ENCODE data around the gene ZBTB25.
A peak's percentile ranks its signal among the peaks of the same experiment; 100 is the strongest.
"Not testable (repeated sequence)": the region's sequence is repeated elsewhere in the genome, so short reads cannot be mapped to it uniquely, and the experiment has no call there.

ZBTB25 gene

DNA sequence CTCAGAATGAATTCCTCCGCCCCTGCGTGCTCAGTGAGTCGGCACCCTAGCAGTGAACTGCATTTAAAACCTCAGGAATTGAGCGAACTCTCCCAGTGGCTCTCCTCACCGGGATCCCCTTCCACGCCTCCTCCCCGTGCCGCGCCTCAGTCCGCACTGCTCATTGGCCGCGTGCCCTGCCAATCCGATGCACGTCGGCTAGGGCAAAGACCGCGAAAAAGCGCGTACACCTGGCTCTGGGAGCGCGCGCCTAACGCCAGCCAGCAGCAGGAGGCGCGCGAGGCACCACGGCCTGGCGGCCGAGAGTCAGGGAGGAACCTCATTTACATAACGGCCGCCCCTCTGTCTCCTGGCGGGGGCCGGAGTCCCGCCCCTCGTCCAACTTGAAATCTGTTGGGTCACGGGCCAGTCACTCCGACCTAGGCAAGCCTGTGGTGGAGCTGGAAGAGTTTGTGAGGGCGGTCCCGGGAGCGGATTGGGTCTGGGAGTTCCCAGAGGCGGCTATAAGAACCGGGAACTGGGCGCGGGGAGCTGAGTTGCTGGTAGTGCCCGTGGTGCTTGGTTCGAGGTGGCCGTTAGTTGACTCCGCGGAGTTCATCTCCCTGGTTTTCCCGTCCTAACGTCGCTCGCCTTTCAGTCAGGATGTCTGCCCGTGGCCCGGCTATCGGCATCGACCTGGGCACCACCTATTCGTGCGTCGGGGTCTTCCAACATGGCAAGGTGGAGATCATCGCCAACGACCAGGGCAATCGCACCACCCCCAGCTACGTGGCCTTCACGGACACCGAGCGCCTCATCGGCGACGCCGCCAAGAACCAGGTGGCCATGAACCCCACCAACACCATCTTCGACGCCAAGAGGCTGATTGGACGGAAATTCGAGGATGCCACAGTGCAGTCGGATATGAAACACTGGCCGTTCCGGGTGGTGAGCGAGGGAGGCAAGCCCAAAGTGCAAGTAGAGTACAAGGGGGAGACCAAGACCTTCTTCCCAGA is 36.9 kb upstream of the ZBTB25 start, which contains the start of gene HSPA2:
HSPA2 (plus strand) TSS at position 534 of the 995 bp plus-strand sequence; CDS start at position 643, 109 bp downstream.
- Histone ChIP-seq H3K27me3 (ENCODE audit: control insufficient read depth in 1 of 2, insufficient read depth in 2 of 2, low read length in 2 of 2) (no peaks in the 10 kb centered on the region), H3K27ac (ENCODE audit: low read length) (peak within 1 kb of the TSS; percentile 84)

GRCh38 chr14:64536488-64537245 is 33.0 kb upstream of the ZBTB25 start:
- H3K4me3 ChIP-seq (ENCODE audit: low read length in 2 of 2), result no peak overlapping the region
- H3K9me3 ChIP-seq (ENCODE audit: control insufficient read depth in 2 of 2, low read length in 2 of 2), result no peaks in the 10 kb centered on the region
- H3K4me1 ChIP-seq (ENCODE audit: control insufficient read depth, insufficient read depth, low read length), result peaks cover 16% of the 10 kb centered on the region
- no peaks in the 10 kb centered on the region for H3K36me3 ChIP-seq (ENCODE audit: control insufficient read depth in 2 of 2, insufficient read depth in 2 of 2, low read length in 2 of 2)
- no peaks in the 10 kb centered on the region for H3K27me3 ChIP-seq (ENCODE audit: control insufficient read depth in 1 of 2, insufficient read depth in 2 of 2, low read length in 2 of 2)
- H3K27ac ChIP-seq (ENCODE audit: low read length), result no peak overlapping the region
- H3K9ac ChIP-seq (ENCODE audit: low read length in 2 of 2), result no peak overlapping the region

More for the DNA sequence above, 36.9 kb upstream of the ZBTB25 start, which contains the start of gene HSPA2:
- no peaks in the 10 kb centered on the region for H3K36me3 ChIP-seq (ENCODE audit: control insufficient read depth in 2 of 2, insufficient read depth in 2 of 2, low read length in 2 of 2)
- peak within 1 kb of the TSS; percentile 81 for H3K4me3 ChIP-seq (ENCODE audit: low read length in 2 of 2)
- H3K4me1 ChIP-seq (ENCODE audit: control insufficient read depth, insufficient read depth, low read length), result peaks cover 18% of the 10 kb centered on the region
- H3K9ac ChIP-seq (ENCODE audit: low read length in 2 of 2), result peak within 1 kb of the TSS; percentile 62 to 79
- no peaks in the 10 kb centered on the region for H3K9me3 ChIP-seq (ENCODE audit: control insufficient read depth in 2 of 2, low read length in 2 of 2)

DNA sequence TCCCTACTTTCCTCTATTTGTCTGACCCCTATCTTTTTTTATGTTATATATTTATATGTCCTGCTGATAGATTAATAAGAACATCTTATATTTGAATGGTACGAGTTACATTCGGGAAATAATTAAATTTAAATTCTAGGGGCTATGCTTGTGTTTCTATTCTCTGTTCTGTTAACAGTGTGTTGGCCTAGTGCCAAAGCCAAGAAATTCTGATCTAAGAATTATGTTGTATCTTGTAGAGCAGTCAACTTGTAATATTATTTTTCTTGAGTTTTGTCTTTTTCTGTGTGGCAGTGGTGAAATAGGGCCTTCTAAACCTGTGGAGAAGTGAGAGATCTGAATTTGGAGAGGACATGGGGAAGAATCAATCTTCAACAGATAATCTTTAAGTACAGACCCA is 27.9 kb upstream of the ZBTB25 start:
- no peaks in the 10 kb centered on the region for H3K27me3 ChIP-seq (ENCODE audit: control insufficient read depth in 1 of 2, insufficient read depth in 2 of 2, low read length in 2 of 2)
- H3K9ac ChIP-seq (ENCODE audit: low read length in 2 of 2), result no peak overlapping the region
- H3K27ac ChIP-seq (ENCODE audit: low read length), result no peak overlapping the region
- H3K4me1 ChIP-seq (ENCODE audit: control insufficient read depth, insufficient read depth, low read length), result no peaks in the 10 kb centered on the region
- H3K4me3 ChIP-seq (ENCODE audit: low read length in 2 of 2), result no peak overlapping the region
- H3K36me3 ChIP-seq (ENCODE audit: control insufficient read depth in 2 of 2, insufficient read depth in 2 of 2, low read length in 2 of 2), result no peaks in the 10 kb centered on the region
- no peaks in the 10 kb centered on the region for H3K9me3 ChIP-seq (ENCODE audit: control insufficient read depth in 2 of 2, low read length in 2 of 2)

DNA sequence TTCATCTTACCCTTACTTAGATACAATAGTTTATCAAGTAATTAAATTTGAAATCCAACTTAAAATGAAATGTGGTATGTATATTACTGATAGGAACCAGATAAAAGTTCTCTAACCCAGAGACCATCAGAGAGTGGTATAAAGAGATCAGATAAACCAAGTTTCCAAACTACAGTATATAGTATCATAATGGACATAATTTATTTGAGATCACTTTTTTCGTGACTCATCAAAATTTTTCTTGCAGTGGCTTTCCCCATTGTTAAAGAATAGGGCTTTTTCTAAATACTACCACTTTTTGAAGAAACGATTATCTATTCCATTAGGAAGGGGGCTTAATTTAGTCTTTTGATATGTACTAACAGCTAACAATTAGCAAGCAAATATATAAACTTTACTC is 21.7 kb upstream of the ZBTB25 start:
- Histone ChIP-seq H3K27me3 (ENCODE audit: control insufficient read depth in 1 of 2, insufficient read depth in 2 of 2, low read length in 2 of 2) (no peaks in the 10 kb centered on the region), H3K4me3 (ENCODE audit: low read length in 2 of 2) (no peak overlapping the region), H3K36me3 (ENCODE audit: control insufficient read depth in 2 of 2, insufficient read depth in 2 of 2, low read length in 2 of 2) (peaks cover 9 to 18% of the 10 kb centered on the region in 2 donors)

DNA sequence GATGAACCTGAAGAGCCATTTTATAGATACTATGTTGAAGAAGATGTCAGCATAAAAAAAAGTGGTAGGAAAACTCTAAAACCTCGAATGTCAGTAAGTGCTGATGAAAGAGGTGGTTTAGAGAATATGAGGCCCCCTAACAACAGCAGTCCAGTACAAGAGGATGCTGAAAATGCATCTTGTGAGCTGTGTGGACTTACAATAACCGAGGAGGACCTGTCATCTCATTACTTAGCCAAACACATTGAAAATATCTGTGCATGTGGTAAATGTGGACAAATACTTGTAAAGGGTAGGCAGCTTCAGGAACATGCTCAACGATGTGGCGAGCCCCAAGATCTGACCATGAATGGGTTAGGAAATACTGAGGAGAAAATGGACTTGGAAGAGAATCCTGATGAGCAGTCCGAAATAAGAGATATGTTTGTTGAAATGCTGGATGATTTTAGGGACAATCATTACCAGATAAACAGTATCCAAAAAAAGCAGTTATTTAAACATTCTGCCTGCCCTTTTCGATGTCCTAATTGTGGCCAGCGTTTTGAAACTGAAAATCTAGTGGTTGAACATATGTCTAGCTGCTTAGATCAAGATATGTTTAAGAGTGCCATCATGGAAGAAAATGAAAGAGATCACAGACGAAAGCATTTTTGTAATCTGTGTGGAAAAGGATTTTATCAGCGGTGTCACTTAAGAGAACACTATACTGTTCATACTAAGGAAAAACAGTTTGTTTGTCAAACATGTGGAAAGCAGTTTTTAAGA is 19.1 kb upstream of the ZBTB25 start:
- H3K9ac ChIP-seq (ENCODE audit: low read length in 2 of 2), result no peak overlapping the region
- no peaks in the 10 kb centered on the region for H3K4me1 ChIP-seq (ENCODE audit: control insufficient read depth, insufficient read depth, low read length)
- no peak overlapping the region for H3K4me3 ChIP-seq (ENCODE audit: low read length in 2 of 2)
- H3K27me3 ChIP-seq (ENCODE audit: control insufficient read depth in 1 of 2, insufficient read depth in 2 of 2, low read length in 2 of 2), result no peaks in the 10 kb centered on the region
- H3K9me3 ChIP-seq (ENCODE audit: control insufficient read depth in 2 of 2, low read length in 2 of 2), result no peaks in the 10 kb centered on the region
- no peak overlapping the region for H3K27ac ChIP-seq (ENCODE audit: low read length)
- H3K36me3 ChIP-seq (ENCODE audit: control insufficient read depth in 2 of 2, insufficient read depth in 2 of 2, low read length in 2 of 2), result peaks cover 9 to 18% of the 10 kb centered on the region in 2 donors

More for the DNA sequence above, 21.7 kb upstream of the ZBTB25 start:
- Histone ChIP-seq H3K27ac (ENCODE audit: low read length) (no peak overlapping the region), H3K4me1 (ENCODE audit: control insufficient read depth, insufficient read depth, low read length) (no peaks in the 10 kb centered on the region), H3K9me3 (ENCODE audit: control insufficient read depth in 2 of 2, low read length in 2 of 2) (no peaks in the 10 kb centered on the region), H3K9ac (ENCODE audit: low read length in 2 of 2) (no peak overlapping the region)

- H3K4me3 ChIP-seq (ENCODE audit: low read length in 2 of 2), result no peak overlapping the region
- H3K4me1 ChIP-seq (ENCODE audit: control insufficient read depth, insufficient read depth, low read length), result no peaks in the 10 kb centered on the region
- no peaks in the 10 kb centered on the region for H3K9me3 ChIP-seq (ENCODE audit: control insufficient read depth in 2 of 2, low read length in 2 of 2)
- H3K27ac ChIP-seq (ENCODE audit: low read length), result no peak overlapping the region
- no peaks in the 10 kb centered on the region for H3K27me3 ChIP-seq (ENCODE audit: control insufficient read depth in 1 of 2, insufficient read depth in 2 of 2, low read length in 2 of 2)
- H3K36me3 ChIP-seq (ENCODE audit: control insufficient read depth in 2 of 2, insufficient read depth in 2 of 2, low read length in 2 of 2), result peaks cover 9 to 18% of the 10 kb centered on the region in 2 donors
- H3K9ac ChIP-seq (ENCODE audit: low read length in 2 of 2), result no peak overlapping the region
Measured at GRCh38 chr14:64520699-64521098, 17.1 kb upstream of the ZBTB25 start.

- Histone ChIP-seq H3K9me3 (ENCODE audit: control insufficient read depth in 2 of 2, low read length in 2 of 2) (no peaks in the 10 kb centered on the region), H3K4me1 (ENCODE audit: control insufficient read depth, insufficient read depth, low read length) (no peaks in the 10 kb centered on the region), H3K27me3 (ENCODE audit: control insufficient read depth in 1 of 2, insufficient read depth in 2 of 2, low read length in 2 of 2) (no peaks in the 10 kb centered on the region), H3K36me3 (ENCODE audit: control insufficient read depth in 2 of 2, insufficient read depth in 2 of 2, low read length in 2 of 2) (peaks cover 7 to 16% of the 10 kb centered on the region in 2 donors), H3K9ac (ENCODE audit: low read length in 2 of 2) (no peak overlapping the region), H3K4me3 (ENCODE audit: low read length in 2 of 2) (no peak overlapping the region), H3K27ac (ENCODE audit: low read length) (no peak overlapping the region)
Measured at GRCh38 chr14:64518229-64518628, 14.6 kb upstream of the ZBTB25 start.

DNA sequence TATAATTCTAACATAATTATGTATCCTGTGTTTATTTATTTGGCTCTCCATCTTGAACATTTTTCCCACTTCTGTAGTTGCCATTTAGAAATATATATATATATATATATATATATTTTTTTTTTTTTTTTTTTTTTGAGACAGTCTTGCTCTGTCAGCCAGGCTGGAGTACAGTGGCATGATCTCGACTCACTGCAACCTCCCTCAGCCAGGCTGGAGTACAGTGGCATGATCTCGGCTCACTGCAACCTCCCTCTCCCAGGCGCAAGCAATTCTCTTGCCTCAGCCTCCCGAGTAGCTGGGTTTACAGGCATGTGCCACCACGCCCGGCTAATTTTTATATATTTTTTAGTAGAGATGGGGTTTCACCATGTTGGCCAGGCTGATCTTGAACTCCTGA is 14.0 kb upstream of the ZBTB25 start:
- not testable (repeated sequence) for H3K4me3 ChIP-seq (ENCODE audit: low read length in 2 of 2); H3K9ac ChIP-seq (ENCODE audit: low read length in 2 of 2); H3K4me1 ChIP-seq (ENCODE audit: control insufficient read depth, insufficient read depth, low read length); H3K9me3 ChIP-seq (ENCODE audit: control insufficient read depth in 2 of 2, low read length in 2 of 2); H3K27ac ChIP-seq (ENCODE audit: low read length); H3K27me3 ChIP-seq (ENCODE audit: control insufficient read depth in 1 of 2, insufficient read depth in 2 of 2, low read length in 2 of 2)
- peaks cover 2 to 10% of the 10 kb centered on the region in 2 donors for H3K36me3 ChIP-seq (ENCODE audit: control insufficient read depth in 2 of 2, insufficient read depth in 2 of 2, low read length in 2 of 2)

DNA sequence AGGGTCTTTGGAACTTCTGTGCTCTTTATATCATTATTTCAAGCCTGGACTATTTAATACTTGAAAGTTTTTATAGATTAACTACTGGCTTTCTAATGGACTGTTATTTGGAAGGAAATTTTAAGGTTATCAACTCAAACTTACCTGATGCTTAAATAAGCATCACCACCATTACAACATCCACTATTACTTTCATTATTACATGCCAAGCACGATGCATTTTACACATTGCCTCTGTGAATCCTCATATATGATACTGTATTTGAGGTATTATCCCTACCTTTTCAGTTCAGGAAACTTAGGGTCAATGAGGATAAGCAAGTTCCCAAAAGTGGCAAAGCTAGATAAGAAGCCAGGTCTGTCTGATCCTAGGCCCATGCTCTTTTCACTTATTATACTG is 13.3 kb upstream of the ZBTB25 start:
- Histone ChIP-seq H3K9me3 (ENCODE audit: control insufficient read depth in 2 of 2, low read length in 2 of 2) (no peaks in the 10 kb centered on the region), H3K4me3 (ENCODE audit: low read length in 2 of 2) (no peak overlapping the region), H3K9ac (ENCODE audit: low read length in 2 of 2) (no peak overlapping the region), H3K36me3 (ENCODE audit: control insufficient read depth in 2 of 2, insufficient read depth in 2 of 2, low read length in 2 of 2) (peaks cover 0 to 6% of the 10 kb centered on the region in 2 donors), H3K4me1 (ENCODE audit: control insufficient read depth, insufficient read depth, low read length) (peaks cover 2% of the 10 kb centered on the region), H3K27ac (ENCODE audit: low read length) (no peak overlapping the region), H3K27me3 (ENCODE audit: control insufficient read depth in 1 of 2, insufficient read depth in 2 of 2, low read length in 2 of 2) (no peaks in the 10 kb centered on the region)

- Histone ChIP-seq H3K36me3 (ENCODE audit: control insufficient read depth in 2 of 2, insufficient read depth in 2 of 2, low read length in 2 of 2) (no peaks in the 10 kb centered on the region), H3K27ac (ENCODE audit: low read length) (no peak overlapping the region), H3K9me3 (ENCODE audit: control insufficient read depth in 2 of 2, low read length in 2 of 2) (no peaks in the 10 kb centered on the region), H3K27me3 (ENCODE audit: control insufficient read depth in 1 of 2, insufficient read depth in 2 of 2, low read length in 2 of 2) (no peaks in the 10 kb centered on the region), H3K4me1 (ENCODE audit: control insufficient read depth, insufficient read depth, low read length) (peaks cover 6% of the 10 kb centered on the region), H3K9ac (ENCODE audit: low read length in 2 of 2) (no peak overlapping the region), H3K4me3 (ENCODE audit: low read length in 2 of 2) (no peak overlapping the region)
Measured at GRCh38 chr14:64515053-64515452, 11.4 kb upstream of the ZBTB25 start.
